NB4 (cell line): ENCODE results near the gene MERTK.

Experiments
- CTCF ChIP-seq: IDR thresholded peaks from one replicate; pipeline ENCODE4 v1.5.1; 2012; ENCODE audit warnings: low read depth, low read length
- MYC ChIP-seq: IDR thresholded peaks from 2 replicates; pipeline ENCODE4 v1.6.1; 2011; ENCODE audit warnings: low read depth, low read length
- POLR2A ChIP-seq: IDR thresholded peaks from 2 replicates; pipeline ENCODE4 v1.6.1; 2011; ENCODE audit warnings: mild to moderate bottlenecking; ENCODE audit not compliant: insufficient read length; ENCODE audit errors: extremely low read depth
- TF ChIP-seq, protein P1 (sequence below): IDR thresholded peaks from 2 replicates; pipeline ENCODE4 v1.6.1; 2011; ENCODE audit warnings: low read depth, low read length

DNA sequence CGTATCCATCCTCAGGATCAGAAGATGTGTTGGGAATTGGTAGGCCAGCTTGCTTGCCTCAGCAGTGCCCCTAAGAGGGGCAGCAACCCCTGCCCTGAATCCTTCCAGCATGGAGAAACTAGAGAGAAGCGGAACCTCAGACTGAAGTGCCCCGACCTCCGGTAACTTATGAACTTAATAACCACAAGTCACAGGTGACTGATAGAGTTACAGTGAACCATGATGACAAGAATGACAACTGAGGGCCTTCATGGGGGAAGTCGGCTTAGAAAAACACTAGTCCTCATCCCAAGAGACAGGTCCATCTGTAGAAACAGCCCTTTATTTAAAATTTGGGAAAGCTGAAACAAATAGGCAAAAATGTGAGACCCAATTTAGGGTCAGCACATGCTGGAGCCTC, 114.1 kb downstream of the MERTK start:
- TF ChIP-seq CTCF: no peak
- no peak for TF ChIP-seq POLR2A
- TF ChIP-seq, protein P1, sequence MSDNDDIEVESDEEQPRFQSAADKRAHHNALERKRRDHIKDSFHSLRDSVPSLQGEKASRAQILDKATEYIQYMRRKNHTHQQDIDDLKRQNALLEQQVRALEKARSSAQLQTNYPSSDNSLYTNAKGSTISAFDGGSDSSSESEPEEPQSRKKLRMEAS: no peak
- no peak for TF ChIP-seq MYC
